ENCODE measurements around the gene CEP76.
"Not testable (repeated sequence)": the region's sequence is repeated elsewhere in the genome, so short reads cannot be mapped to it uniquely, and the experiment has no call there.

The CEP76 gene

GRCh38 chr18:12679183-12679786 is 23.2 kb downstream of the CEP76 start:
- Mint-ChIP-seq H3K36me3 (ENCODE audit: low read depth) (peaks cover 59% of the 10 kb centered on the region), H3K27ac (peak overlapping the region; percentile 73), H3K4me3 (no peak overlapping the region), H3K9me3 (no peaks in the 10 kb centered on the region), H3K27me3 (no peaks in the 10 kb centered on the region), H3K4me1 (ENCODE audit: low read depth) (peaks cover 8% of the 10 kb centered on the region)
- DNase-seq = no peak

DNA sequence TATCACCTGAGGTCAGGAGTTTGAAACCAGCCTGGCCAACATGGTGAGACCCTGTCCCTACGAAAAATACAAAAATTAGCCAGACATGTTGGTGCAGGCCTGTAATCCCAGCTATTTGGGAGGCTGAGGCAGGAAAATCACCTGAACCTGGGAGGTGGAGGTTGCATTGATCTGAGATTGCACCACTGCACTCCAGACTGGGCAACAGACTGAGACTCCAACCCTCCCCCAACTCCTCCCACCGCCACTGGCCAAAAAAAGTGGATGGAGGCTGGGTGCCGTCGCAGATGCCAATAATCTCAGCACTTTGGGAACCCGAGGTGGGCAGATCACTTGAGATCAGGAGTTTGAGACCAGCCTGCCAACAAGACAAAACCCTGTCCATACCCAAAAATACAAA is 34.5 kb downstream of the CEP76 start:
- Mint-ChIP-seq H3K27ac (no peak overlapping the region), H3K4me1 (ENCODE audit: low read depth) (peaks cover 7% of the 10 kb centered on the region), H3K27me3 (no peaks in the 10 kb centered on the region), H3K4me3 (no peak overlapping the region), H3K36me3 (ENCODE audit: low read depth) (peaks cover 11% of the 10 kb centered on the region), H3K9me3 (no peaks in the 10 kb centered on the region)
- no peak for DNase-seq

DNA sequence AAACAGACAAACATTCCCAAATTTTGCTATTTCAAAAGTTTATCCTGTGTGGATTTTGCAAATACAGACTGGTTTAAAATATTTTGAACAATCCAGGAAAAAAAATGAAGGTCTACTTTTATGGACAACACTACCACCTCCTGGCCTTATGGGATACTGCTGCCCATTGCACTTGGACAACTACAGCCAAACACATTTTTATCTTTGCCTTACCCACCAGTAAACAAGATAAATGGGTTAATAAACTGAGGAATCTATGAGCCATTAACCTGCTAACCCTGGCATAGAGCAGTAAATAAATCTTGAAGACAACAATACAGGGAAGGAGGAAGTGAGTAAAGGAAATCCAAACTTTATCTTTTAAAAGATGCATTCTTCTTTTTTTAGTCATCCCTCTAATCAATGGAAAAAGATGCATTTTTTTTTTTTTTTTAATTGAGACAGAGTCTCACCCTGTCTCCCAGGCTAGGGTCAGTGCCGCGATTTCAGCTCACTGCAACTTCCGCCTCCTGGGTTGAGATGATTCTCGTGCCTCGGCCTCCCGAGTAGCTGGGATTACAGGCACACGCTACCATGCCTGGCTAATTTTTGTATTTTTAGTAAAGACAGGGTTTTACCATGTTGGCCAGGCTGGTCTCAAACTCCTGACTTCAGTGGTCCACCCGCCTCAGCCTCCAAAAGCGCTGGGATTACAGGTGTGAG is 42.5 kb downstream of the CEP76 start:
- H3K9me3 Mint-ChIP-seq = no peaks in the 10 kb centered on the region
- H3K36me3 Mint-ChIP-seq (ENCODE audit: low read depth) = no peaks in the 10 kb centered on the region

DNA sequence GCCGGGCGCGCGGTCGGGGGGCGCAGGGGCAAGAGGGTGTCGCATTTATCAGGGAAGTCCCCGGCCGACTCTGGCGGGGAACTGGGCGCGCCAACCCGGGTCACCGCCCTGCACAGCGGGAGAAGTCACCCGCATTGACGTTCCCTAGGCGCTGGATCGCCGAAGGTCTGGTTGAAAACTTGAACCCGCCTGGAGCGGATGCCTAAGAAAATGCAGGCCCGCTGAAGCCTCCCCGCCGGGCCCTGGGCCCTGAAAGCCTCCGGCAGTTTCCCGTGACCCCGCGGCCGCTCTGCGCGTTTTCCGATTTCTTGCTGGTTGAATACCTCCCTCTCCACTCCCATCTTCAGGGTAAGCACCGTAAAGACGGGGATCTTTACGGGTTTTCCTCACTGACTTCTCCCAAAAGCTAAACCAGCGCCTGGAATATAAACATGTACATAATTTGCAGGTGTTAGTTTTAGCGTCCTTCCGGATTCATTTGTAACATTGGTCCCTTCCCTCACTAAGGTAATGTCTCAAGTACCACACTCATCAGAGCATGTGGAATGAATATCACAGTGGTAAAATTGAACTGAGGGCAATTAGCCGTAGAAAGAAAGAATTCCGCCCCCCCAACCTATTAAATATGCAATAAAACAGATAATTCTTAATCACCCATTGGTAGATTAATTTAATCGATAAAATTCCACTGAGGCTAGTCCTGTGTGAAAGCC is 43.9 kb downstream of the CEP76 start:
- H3K9me3 Mint-ChIP-seq = no peaks in the 10 kb centered on the region
- no peaks in the 10 kb centered on the region for H3K36me3 Mint-ChIP-seq (ENCODE audit: low read depth)
- no peak for DNase-seq
- H3K4me1 Mint-ChIP-seq (ENCODE audit: low read depth) = peaks cover 22% of the 10 kb centered on the region
- H3K27ac Mint-ChIP-seq = peak overlapping the region; percentile 50
- H3K4me3 Mint-ChIP-seq = peak overlapping the region; percentile 74
- H3K27me3 Mint-ChIP-seq = peaks cover 20% of the 10 kb centered on the region

More for the DNA sequence above, 42.5 kb downstream of the CEP76 start:
- Mint-ChIP-seq H3K27ac (no peak overlapping the region), H3K4me1 (ENCODE audit: low read depth) (peaks cover 23% of the 10 kb centered on the region), H3K4me3 (no peak overlapping the region), H3K27me3 (peaks cover 15% of the 10 kb centered on the region)
- peak; percentile 38 for DNase-seq

GRCh38 chr18:12657684-12658425 is 44.7 kb downstream of the CEP76 start, which contains the start of gene SPIRE1:
SPIRE1 (minus strand) TSS chr18:12658107; CDS start chr18:12657866, 241 bp downstream.
- peak within 1 kb of the TSS; percentile 50 for H3K27ac Mint-ChIP-seq
- H3K9me3 Mint-ChIP-seq = no peaks in the 10 kb centered on the region
- H3K4me1 Mint-ChIP-seq (ENCODE audit: low read depth) = peaks cover 22% of the 10 kb centered on the region
- H3K4me3 Mint-ChIP-seq = peak within 1 kb of the TSS; percentile 74
- no peaks in the 10 kb centered on the region for H3K36me3 Mint-ChIP-seq (ENCODE audit: low read depth)
- peaks cover 24% of the 10 kb centered on the region for H3K27me3 Mint-ChIP-seq
- DNase-seq = peak; percentile 70

DNA sequence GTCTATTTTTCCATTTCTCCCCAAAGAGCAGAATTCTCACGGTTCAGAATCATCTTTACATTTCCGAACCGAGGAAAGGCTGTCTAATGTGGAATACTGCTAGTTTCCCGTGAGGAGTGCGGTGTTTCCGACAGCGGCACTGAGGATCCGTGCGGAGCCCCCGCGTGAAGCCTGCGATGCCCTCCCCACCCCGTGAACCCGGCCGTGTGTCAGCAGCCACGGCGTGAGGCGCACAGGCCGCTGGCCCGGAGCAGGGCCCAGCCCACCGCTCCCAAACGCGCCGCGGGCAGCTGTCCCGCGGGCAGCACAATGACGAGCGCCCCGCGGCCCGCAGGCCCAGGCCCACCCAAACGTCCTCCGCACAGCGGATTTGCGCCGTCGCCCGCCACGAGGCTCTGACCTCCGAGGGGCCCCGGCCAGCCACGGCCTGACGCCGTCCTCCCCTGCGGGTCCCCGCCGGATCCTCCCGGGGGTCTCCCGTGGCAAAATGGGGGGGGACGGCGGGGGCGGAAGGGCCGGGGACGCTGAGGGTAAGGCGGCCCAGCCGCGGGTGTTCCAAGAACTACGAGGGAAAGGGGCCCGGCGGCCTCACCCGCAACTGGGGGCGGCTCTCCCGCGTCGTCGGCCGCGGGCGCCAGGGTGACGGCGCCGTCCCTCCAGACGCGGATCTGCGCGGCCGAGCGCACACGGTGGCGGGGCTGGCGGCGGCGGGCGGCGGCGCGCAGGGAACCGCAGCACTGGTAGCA is 45.4 kb downstream of the CEP76 start:
- Mint-ChIP-seq H3K4me1 (ENCODE audit: low read depth) (peaks cover 26% of the 10 kb centered on the region), H3K4me3 (peak overlapping the region; percentile 71), H3K27ac (no peak overlapping the region), H3K36me3 (ENCODE audit: low read depth) (no peaks in the 10 kb centered on the region), H3K9me3 (no peaks in the 10 kb centered on the region), H3K27me3 (peaks cover 29% of the 10 kb centered on the region)
- no peak for DNase-seq

DNA sequence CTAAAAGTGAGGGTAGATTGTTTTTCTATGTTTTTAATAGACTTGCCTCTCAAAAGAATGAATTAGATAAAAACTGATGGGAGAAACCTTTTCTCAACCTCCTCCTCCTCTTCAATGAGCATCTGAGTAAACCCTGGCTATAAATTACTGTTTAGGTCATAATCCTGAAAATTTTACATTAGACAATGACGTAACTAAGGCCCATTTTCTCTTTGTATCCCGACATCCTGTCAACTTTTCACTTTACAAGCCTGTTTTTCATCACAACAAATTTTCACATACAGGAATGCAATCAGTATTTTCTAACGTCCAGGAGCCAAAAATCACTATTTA is 46.0 kb downstream of the CEP76 start:
- peaks cover 35% of the 10 kb centered on the region for H3K27me3 Mint-ChIP-seq
- H3K4me3 Mint-ChIP-seq = peak overlapping the region; percentile 71
- H3K36me3 Mint-ChIP-seq (ENCODE audit: low read depth) = no peaks in the 10 kb centered on the region
- no peaks in the 10 kb centered on the region for H3K9me3 Mint-ChIP-seq
- peaks cover 26% of the 10 kb centered on the region for H3K4me1 Mint-ChIP-seq (ENCODE audit: low read depth)
- no peak for DNase-seq
- H3K27ac Mint-ChIP-seq = peak overlapping the region; percentile 51

DNA sequence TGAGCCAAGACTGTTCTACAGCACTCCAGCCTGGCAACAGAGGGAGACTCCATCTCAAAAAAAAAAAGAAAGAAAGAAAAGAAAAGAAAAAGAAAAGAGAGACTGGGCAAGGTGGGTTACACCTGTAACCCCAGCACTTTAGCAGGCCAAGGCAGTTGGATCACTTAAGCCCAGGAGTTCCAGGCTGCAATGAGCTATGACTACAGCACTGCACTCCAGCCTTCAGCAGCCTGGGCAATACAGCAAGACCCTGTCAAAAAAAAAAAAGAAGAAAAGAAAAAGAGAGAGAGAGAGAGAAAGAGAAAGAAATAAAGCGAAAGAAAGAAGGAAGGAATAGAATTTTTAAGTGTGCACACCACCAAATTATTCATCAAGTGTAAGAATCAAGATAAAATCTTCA is 47.6 kb downstream of the CEP76 start:
- H3K9me3 Mint-ChIP-seq = no peaks in the 10 kb centered on the region
- no peak for DNase-seq
- peaks cover 26% of the 10 kb centered on the region for H3K4me1 Mint-ChIP-seq (ENCODE audit: low read depth)
- H3K36me3 Mint-ChIP-seq (ENCODE audit: low read depth) = no peaks in the 10 kb centered on the region
- no peak overlapping the region for H3K27ac Mint-ChIP-seq
- peaks cover 35% of the 10 kb centered on the region for H3K27me3 Mint-ChIP-seq
- H3K4me3 Mint-ChIP-seq = no peak overlapping the region

DNA sequence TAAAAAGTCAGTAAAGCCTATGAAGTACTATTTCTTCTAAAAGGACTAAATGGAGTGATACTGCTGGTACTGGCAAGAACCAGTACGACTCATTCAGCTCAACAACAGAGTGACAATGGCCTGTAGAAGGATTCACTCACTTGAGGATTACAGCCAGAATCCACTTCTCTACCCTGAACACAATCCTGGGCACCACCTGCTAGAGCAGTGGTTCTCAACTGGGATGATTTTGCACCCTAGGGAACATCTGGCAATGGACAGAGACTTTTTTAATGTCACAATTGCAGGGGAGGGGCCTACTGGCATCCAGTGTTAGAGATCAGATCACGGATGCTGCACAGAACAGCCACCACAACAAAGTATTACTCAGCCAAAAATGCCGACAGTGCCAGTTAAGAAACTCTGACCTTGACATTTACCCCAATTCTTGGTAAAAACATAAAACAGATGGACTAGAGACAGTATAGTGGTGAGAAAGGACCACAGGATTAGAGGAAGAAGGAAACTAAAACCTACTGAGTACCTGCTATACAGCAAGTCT is 49.6 kb downstream of the CEP76 start:
- Mint-ChIP-seq H3K9me3 (no peaks in the 10 kb centered on the region), H3K36me3 (ENCODE audit: low read depth) (no peaks in the 10 kb centered on the region), H3K4me1 (ENCODE audit: low read depth) (peaks cover 22% of the 10 kb centered on the region), H3K27ac (peak overlapping the region; percentile 11), H3K27me3 (peaks cover 38% of the 10 kb centered on the region), H3K4me3 (no peak overlapping the region)
- DNase-seq = no peak

DNA sequence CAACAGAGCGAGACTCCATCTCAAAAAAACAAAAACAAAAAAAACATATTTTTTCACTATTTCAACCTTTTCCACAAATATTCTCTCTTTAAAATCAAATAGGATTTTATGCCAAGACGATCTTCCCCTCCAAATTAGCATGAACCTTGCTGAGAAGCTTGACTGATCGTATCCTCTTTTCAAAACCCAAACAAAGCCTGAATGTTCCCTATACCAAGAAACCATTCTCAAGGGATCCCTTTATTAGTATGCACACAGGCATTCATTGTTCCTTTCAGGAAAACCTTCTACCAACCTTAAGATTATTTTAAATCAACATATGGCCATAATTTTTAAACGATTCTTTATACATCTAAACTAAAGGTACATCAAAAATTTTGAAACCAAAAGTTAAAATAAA is 50.9 kb downstream of the CEP76 start:
- Mint-ChIP-seq H3K27me3 (peaks cover 35% of the 10 kb centered on the region), H3K9me3 (no peaks in the 10 kb centered on the region), H3K4me3 (no peak overlapping the region)

GRCh38 chr18:12647773-12648172 is 54.8 kb downstream of the CEP76 start:
- Mint-ChIP-seq H3K4me1 (ENCODE audit: low read depth) (peaks cover 4% of the 10 kb centered on the region), H3K27ac (no peak overlapping the region), H3K27me3 (peaks cover 18% of the 10 kb centered on the region), H3K4me3 (no peak overlapping the region), H3K9me3 (no peaks in the 10 kb centered on the region), H3K36me3 (ENCODE audit: low read depth) (no peaks in the 10 kb centered on the region)
- DNase-seq = no peak

More for the DNA sequence above, 50.9 kb downstream of the CEP76 start:
- peaks cover 19% of the 10 kb centered on the region for H3K4me1 Mint-ChIP-seq (ENCODE audit: low read depth)
- no peak overlapping the region for H3K27ac Mint-ChIP-seq
- DNase-seq = no peak
- H3K36me3 Mint-ChIP-seq (ENCODE audit: low read depth) = no peaks in the 10 kb centered on the region

GRCh38 chr18:12645751-12646203 is 56.7 kb downstream of the CEP76 start:
- Mint-ChIP-seq H3K27ac (no peak overlapping the region), H3K4me1 (ENCODE audit: low read depth) (no peaks in the 10 kb centered on the region), H3K27me3 (peaks cover 16% of the 10 kb centered on the region), H3K4me3 (no peak overlapping the region), H3K9me3 (no peaks in the 10 kb centered on the region), H3K36me3 (ENCODE audit: low read depth) (no peaks in the 10 kb centered on the region)
- no peak for DNase-seq

GRCh38 chr18:12645254-12645653 is 57.3 kb downstream of the CEP76 start:
- Mint-ChIP-seq H3K4me1 (ENCODE audit: low read depth) (no peaks in the 10 kb centered on the region), H3K27ac (no peak overlapping the region), H3K36me3 (ENCODE audit: low read depth) (no peaks in the 10 kb centered on the region), H3K4me3 (no peak overlapping the region), H3K27me3 (peaks cover 16% of the 10 kb centered on the region), H3K9me3 (no peaks in the 10 kb centered on the region)
- no peak for DNase-seq

DNA sequence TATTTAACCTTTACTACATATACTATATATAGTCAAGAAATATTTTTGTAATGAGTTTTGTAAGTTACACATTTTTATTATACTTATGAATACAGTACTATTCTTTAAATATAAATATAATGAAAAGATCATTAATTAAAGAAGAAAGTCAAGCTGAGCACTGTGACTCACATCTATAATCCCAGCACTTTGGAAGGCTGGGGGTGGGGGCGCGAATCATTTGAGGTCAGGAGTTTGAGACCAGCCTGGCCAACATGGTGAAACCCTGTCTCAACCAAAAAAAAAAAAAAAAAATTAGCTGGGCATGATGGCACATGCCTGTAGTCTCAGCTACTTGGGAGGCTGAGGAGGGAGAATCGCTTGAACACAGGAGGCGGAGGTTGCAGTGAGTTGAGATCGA is 58.8 kb downstream of the CEP76 start:
- peaks cover 13% of the 10 kb centered on the region for H3K27me3 Mint-ChIP-seq
- H3K4me3 Mint-ChIP-seq; DNase-seq; H3K36me3 Mint-ChIP-seq (ENCODE audit: low read depth); H3K27ac Mint-ChIP-seq; H3K9me3 Mint-ChIP-seq; H3K4me1 Mint-ChIP-seq (ENCODE audit: low read depth): not testable (repeated sequence)

Data from activated T-cell treated with anti-CD3 and anti-CD28 coated beads, Interleukin-2, amount 50 U/mL, for 24 hours (primary cell).